ENCODE results near the gene UST. TPM values are rescaled to one million over a fixed set of nuclear protein-coding genes. Genes with fewer than 3 reads are reported as not detected.

The UST gene
- total RNA-seq, 2 donors from 2014 or later, result 15.3 to 16.3 TPM

GRCh38 chr6:148998704-148999103 is 251.9 kb downstream of the UST start:
- H3K4me1 Mint-ChIP-seq, result no peaks in the 10 kb centered on the region
- H3K36me3 Mint-ChIP-seq (ENCODE audit: low read depth), result peaks cover 32% of the 10 kb centered on the region
- Histone ChIP-seq H3K4me3 (ENCODE audit: low read length) (no peak overlapping the region), H3K36me3 (ENCODE audit: control insufficient read depth, insufficient read depth, low read length) (no peaks in the 10 kb centered on the region), H3K9ac (ENCODE audit: extremely low read depth, low read length, poor library complexity, severe bottlenecking) (no peak overlapping the region), H3K9me3 (ENCODE audit: control insufficient read depth, low read length) (peaks cover 11% of the 10 kb centered on the region), H3K27me3 (ENCODE audit: control insufficient read depth, insufficient read depth, low read length, poor library complexity, severe bottlenecking) (no peaks in the 10 kb centered on the region), H3K27ac (ENCODE audit: low read depth, low read length) (no peak overlapping the region), H3K4me1 (ENCODE audit: control insufficient read depth, insufficient read depth, low read length) (no peaks in the 10 kb centered on the region)
- H3K27me3 Mint-ChIP-seq (ENCODE audit: insufficient read depth), result no peaks in the 10 kb centered on the region
- H3K27ac Mint-ChIP-seq, result no peak overlapping the region
- peaks cover 15% of the 10 kb centered on the region for H3K9me3 Mint-ChIP-seq
- H3K4me3 Mint-ChIP-seq, result no peak overlapping the region
- 97 to 100% methylated on average over 3 to 4 of the region's 4 CpGs for WGBS, 2 experiments (ENCODE audit: insufficient coverage in 1 of 2, insufficient read length in 1 of 2)
- TF ChIP-seq CTCF (conservative IDR thresholded peaks at IDR 0.05), result no peak
- DNase-seq, result no peak

- peaks cover 30% of the 10 kb centered on the region for H3K36me3 Mint-ChIP-seq (ENCODE audit: low read depth)
- 84 to 90% methylated on average over 1 of the region's 1 CpG for WGBS, 2 experiments (ENCODE audit: insufficient coverage in 1 of 2, insufficient read length in 1 of 2)
- TF ChIP-seq CTCF (conservative IDR thresholded peaks at IDR 0.05), result no peak
- no peaks in the 10 kb centered on the region for H3K4me1 Mint-ChIP-seq
- Histone ChIP-seq H3K4me3 (ENCODE audit: low read length) (no peak overlapping the region), H3K36me3 (ENCODE audit: control insufficient read depth, insufficient read depth, low read length) (no peaks in the 10 kb centered on the region), H3K27me3 (ENCODE audit: control insufficient read depth, insufficient read depth, low read length, poor library complexity, severe bottlenecking) (no peaks in the 10 kb centered on the region), H3K4me1 (ENCODE audit: control insufficient read depth, insufficient read depth, low read length) (no peaks in the 10 kb centered on the region), H3K27ac (ENCODE audit: low read depth, low read length) (no peak overlapping the region), H3K9me3 (ENCODE audit: control insufficient read depth, low read length) (peaks cover 10% of the 10 kb centered on the region), H3K9ac (ENCODE audit: extremely low read depth, low read length, poor library complexity, severe bottlenecking) (no peak overlapping the region)
- H3K27me3 Mint-ChIP-seq (ENCODE audit: insufficient read depth), result no peaks in the 10 kb centered on the region
- no peak for DNase-seq
- no peak overlapping the region for H3K4me3 Mint-ChIP-seq
- H3K27ac Mint-ChIP-seq, result no peak overlapping the region
- peaks cover 15% of the 10 kb centered on the region for H3K9me3 Mint-ChIP-seq
These were observed 252.7 kb downstream of the UST start for GRCh38 chr6:148999501-148999900.

- H3K27me3 Mint-ChIP-seq (ENCODE audit: insufficient read depth), result no peaks in the 10 kb centered on the region
- H3K27ac Mint-ChIP-seq, result no peak overlapping the region
- no peak for DNase-seq
- peaks cover 29% of the 10 kb centered on the region for H3K36me3 Mint-ChIP-seq (ENCODE audit: low read depth)
- 86 to 94% methylated on average over 2 to 3 of the region's 3 CpGs for WGBS, 2 experiments (ENCODE audit: insufficient coverage in 1 of 2, insufficient read length in 1 of 2)
- no peak overlapping the region for H3K4me3 ChIP-seq (ENCODE audit: low read length)
- no peak for TF ChIP-seq CTCF (conservative IDR thresholded peaks at IDR 0.05)
- peaks cover 15% of the 10 kb centered on the region for H3K9me3 Mint-ChIP-seq
- peaks cover 10% of the 10 kb centered on the region for H3K9me3 ChIP-seq (ENCODE audit: control insufficient read depth, low read length)
- no peak overlapping the region for H3K9ac ChIP-seq (ENCODE audit: extremely low read depth, low read length, poor library complexity, severe bottlenecking)
- no peaks in the 10 kb centered on the region for H3K36me3 ChIP-seq (ENCODE audit: control insufficient read depth, insufficient read depth, low read length)
- no peaks in the 10 kb centered on the region for H3K4me1 ChIP-seq (ENCODE audit: control insufficient read depth, insufficient read depth, low read length)
- H3K27ac ChIP-seq (ENCODE audit: low read depth, low read length), result no peak overlapping the region
- no peaks in the 10 kb centered on the region for H3K27me3 ChIP-seq (ENCODE audit: control insufficient read depth, insufficient read depth, low read length, poor library complexity, severe bottlenecking)
- H3K4me3 Mint-ChIP-seq, result no peak overlapping the region
- H3K4me1 Mint-ChIP-seq, result no peaks in the 10 kb centered on the region
These were observed 253.2 kb downstream of the UST start for GRCh38 chr6:148999929-149000468.
